AG04450 (cell line): ENCODE results near the gene GTF2A2. TPM values are rescaled to one million over a fixed set of nuclear protein-coding genes. Genes with fewer than 3 reads are reported as not detected.

Experiments
- CTCF ChIA-PET: fragments of 300-600, 350-600 bp; formaldehyde crosslinking; extraction: SDS; loops from one replicate; lab custom pipeline; 2022; ENCODE audit warnings: antibody characterized with exemption, inconsistent platforms; lab: Charles Lee
- POLR2A ChIA-PET: fragments of 350-600 bp; formaldehyde crosslinking; extraction: SDS; loops from one replicate; lab custom pipeline; 2021; ENCODE audit warnings: antibody characterized with exemption, inconsistent platforms; lab: Yijun Ruan, JAX
- DNase-seq: peaks from one replicate; pipeline ENCODE4 v3.0.0-alpha.2; 2011; ENCODE audit warnings: low read depth, low spot score
- H3K27ac ChIP-seq: one replicate; pipeline ENCODE4 v1.5.1; 2012; ENCODE audit warnings: low read depth, low read length, control low read depth
- H3K27me3 ChIP-seq: one replicate; pipeline ENCODE4 v1.6.0; 2012; ENCODE audit warnings: low read length; ENCODE audit not compliant: control insufficient read depth, insufficient read depth
- H3K4me3 ChIP-seq: 2 replicates; pipeline ENCODE4 v1.5.1; 2011; ENCODE audit warnings: mild to moderate bottlenecking, low read depth, low read length, control low read depth
- H3K9me3 ChIP-seq: 2 replicates; pipeline ENCODE4 v1.5.1; 2012; ENCODE audit warnings: low read length; ENCODE audit not compliant: control insufficient read depth, insufficient read depth
- polyA plus RNA-seq: library from polyadenylated mRNA; depleted of rRNA; stranded (reverse); fragments of >200 nt; gene quantifications from 2 replicates; pipeline ENCODE4 v1.2.3, GENCODE V29; 2011
- TF ChIP-seq, protein P1 (sequence below): IDR thresholded peaks from 2 replicates; pipeline ENCODE4 v1.5.1; 2011; ENCODE audit warnings: low read depth, low read length, control low read depth, inconsistent platforms

Gene GTF2A2
- polyA plus RNA-seq, 1 experiment, result 77.8 TPM

GRCh38 chr15:59689626-59690236, 32.4 kb upstream of the GTF2A2 start:
- peak overlapping the region; percentile 61 for H3K27ac ChIP-seq
- POLR2A ChIA-PET, result interaction anchor here (0.6 to 2.3 kb wide), 4 partner anchors 29 to 788 kb away, joined by 3 to 7 read pairs (median 4); partner anchors contain the start of gene GTF2A2
- TF ChIP-seq, protein P1, sequence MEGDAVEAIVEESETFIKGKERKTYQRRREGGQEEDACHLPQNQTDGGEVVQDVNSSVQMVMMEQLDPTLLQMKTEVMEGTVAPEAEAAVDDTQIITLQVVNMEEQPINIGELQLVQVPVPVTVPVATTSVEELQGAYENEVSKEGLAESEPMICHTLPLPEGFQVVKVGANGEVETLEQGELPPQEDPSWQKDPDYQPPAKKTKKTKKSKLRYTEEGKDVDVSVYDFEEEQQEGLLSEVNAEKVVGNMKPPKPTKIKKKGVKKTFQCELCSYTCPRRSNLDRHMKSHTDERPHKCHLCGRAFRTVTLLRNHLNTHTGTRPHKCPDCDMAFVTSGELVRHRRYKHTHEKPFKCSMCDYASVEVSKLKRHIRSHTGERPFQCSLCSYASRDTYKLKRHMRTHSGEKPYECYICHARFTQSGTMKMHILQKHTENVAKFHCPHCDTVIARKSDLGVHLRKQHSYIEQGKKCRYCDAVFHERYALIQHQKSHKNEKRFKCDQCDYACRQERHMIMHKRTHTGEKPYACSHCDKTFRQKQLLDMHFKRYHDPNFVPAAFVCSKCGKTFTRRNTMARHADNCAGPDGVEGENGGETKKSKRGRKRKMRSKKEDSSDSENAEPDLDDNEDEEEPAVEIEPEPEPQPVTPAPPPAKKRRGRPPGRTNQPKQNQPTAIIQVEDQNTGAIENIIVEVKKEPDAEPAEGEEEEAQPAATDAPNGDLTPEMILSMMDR, result no peak

GRCh38 chr15:59688782-59689625, 31.7 kb upstream of the GTF2A2 start, which contains the start of gene BNIP2:
Gene BNIP2, minus strand, starts transcription at chr15:59689320. Its CDS starts 6,863 bp downstream, at chr15:59682457.
- H3K27ac ChIP-seq, result peak within 1 kb of the TSS; percentile 99
- H3K9me3 ChIP-seq, result no peaks in the 10 kb centered on the region; the same call in 1 of the 2 replicates
- peak within 1 kb of the TSS; percentile 94 for H3K4me3 ChIP-seq
- ChIA-PET POLR2A (interaction anchor here (0.6 to 2.3 kb wide), 3 partner anchors 31 to 787 kb away, joined by 3 to 7 read pairs (median 4); partner anchors contain the start of gene GTF2A2), CTCF (interaction anchor here (2.9 to 4.7 kb wide), 3 partner anchors 156 to 638 kb away, joined by 11 to 178 read pairs (median 72); no protein-coding TSS in a partner anchor)
- H3K27me3 ChIP-seq, result no peaks in the 10 kb centered on the region
- peak; percentile 94 for DNase-seq
- TF ChIP-seq, protein P1, result no peak

More at GRCh38 chr15:59689626-59690236, 32.4 kb upstream of the GTF2A2 start:
- CTCF ChIA-PET, result interaction anchor here (2.1 to 4.7 kb wide), 5 partner anchors 46 to 637 kb away, joined by 8 to 178 read pairs (median 12); no protein-coding TSS in a partner anchor
- no peaks in the 10 kb centered on the region for H3K27me3 ChIP-seq
- no peaks in the 10 kb centered on the region; the same call in 1 of the 2 replicates for H3K9me3 ChIP-seq
- DNase-seq, result no peak
- H3K4me3 ChIP-seq, result peak overlapping the region; percentile 94

- DNase-seq, result no peak
Observed at GRCh38 chr15:59688423-59688781, 31.1 kb upstream of the GTF2A2 start.

DNA sequence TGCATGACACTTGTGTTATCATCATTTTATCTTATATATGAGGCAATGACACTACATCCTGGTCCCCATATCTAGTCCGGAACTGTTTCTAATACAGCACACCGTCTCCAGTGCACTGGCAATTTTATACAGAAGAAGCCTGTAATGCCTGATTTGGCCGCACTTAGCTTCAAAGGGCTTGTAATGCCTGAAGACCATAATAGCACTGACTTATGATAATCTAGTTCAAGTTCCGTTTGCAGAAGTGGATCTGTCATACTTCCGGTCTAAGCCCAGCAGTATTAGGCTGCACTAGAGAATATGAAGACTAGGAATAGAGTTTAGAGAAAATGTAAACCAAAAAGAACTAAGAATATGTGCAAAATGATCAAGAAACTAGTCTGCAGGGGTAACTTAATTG, 30.5 kb upstream of the GTF2A2 start:
- CTCF ChIA-PET, result interaction anchor here (0.7 kb wide), 1 partner anchor 783 kb away, joined by 7 read pairs; no protein-coding TSS in a partner anchor
- peak overlapping the region; percentile 94 for H3K4me3 ChIP-seq
- no peak for DNase-seq

More at GRCh38 chr15:59688423-59688781, 31.1 kb upstream of the GTF2A2 start:
- ChIA-PET CTCF (no interaction called here), POLR2A (interaction anchor here (2.3 kb wide), 1 partner anchor 31 kb away, joined by 7 read pairs; the partner anchor contains the start of gene GTF2A2)
- TF ChIP-seq, protein P1, result no peak
- no peaks in the 10 kb centered on the region; the same call in 1 of the 2 replicates for H3K9me3 ChIP-seq
- peak overlapping the region; percentile 99 for H3K27ac ChIP-seq
- H3K4me3 ChIP-seq, result peak overlapping the region; percentile 94
- no peaks in the 10 kb centered on the region for H3K27me3 ChIP-seq

More for the DNA sequence above, 30.5 kb upstream of the GTF2A2 start:
- H3K27ac ChIP-seq, result peak overlapping the region; percentile 52
- H3K27me3 ChIP-seq, result no peaks in the 10 kb centered on the region
- POLR2A ChIA-PET, result interaction anchor here (2.3 kb wide), 1 partner anchor 30 kb away, joined by 7 read pairs; the partner anchor contains the start of gene GTF2A2
- TF ChIP-seq, protein P1, result no peak
- H3K9me3 ChIP-seq, result no peaks in the 10 kb centered on the region; the same call in 1 of the 2 replicates
